Pons (tissue), 1 donor: Measurements from ENCODE around the gene PARS2.

Experiments
- DNase-seq: peaks from one replicate; pipeline ENCODE4 v3.0.0-alpha.2; 2016; ENCODE audit warnings: low spot score

The PARS2 gene

DNA sequence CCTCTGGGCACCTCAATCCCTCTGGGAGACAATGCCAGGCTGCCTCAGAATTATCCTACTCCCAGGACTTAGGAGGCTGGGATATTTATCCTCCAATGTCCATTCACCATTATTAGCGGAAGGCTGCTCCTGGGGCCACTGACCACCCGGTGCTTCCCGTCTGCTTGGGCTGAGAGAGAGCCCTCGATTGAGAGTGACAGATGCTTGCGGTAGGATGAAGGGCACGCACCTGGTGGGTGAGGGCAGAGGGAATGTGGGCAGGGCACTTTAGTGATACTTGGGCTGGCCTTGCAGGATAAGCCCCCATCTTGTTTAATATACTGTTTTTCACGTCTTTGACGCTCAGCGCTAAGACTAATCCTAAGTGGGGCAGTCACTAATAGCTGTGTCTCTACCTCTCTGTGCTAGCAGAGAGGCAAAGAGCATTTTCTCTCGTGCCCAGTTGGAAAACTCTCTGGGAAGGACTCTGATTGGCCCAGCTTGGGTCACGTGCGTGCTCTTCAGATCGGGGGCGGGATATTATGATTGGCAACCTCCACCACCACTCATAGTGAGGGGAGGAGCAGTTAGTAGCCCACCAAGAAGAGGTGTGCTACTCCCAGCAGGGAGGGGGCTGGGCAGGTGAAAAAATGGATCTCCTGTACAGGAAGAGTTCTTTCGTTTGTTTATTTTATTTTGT, 10.6 kb upstream of the PARS2 start:
- no peak for DNase-seq

DNA sequence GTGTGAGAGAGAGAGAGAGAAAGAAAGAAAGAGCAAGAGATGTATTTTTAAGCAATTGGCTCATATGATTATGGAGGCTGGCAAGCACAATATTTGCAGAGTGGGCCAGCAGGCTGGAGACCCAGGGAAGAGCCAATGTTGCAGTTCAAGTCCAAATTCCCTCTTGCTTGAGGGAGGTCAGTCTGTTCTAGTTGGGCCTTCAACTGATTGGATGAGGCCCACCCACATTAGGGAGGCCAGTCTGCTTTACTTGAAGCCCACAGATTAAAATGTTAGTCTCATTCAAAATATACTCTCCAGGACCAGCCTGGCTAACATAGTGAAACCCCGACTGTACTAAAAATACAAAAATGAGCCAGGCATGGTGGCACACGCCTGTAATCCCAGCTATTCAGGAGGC, 8.6 kb upstream of the PARS2 start:
- no peak for DNase-seq

DNA sequence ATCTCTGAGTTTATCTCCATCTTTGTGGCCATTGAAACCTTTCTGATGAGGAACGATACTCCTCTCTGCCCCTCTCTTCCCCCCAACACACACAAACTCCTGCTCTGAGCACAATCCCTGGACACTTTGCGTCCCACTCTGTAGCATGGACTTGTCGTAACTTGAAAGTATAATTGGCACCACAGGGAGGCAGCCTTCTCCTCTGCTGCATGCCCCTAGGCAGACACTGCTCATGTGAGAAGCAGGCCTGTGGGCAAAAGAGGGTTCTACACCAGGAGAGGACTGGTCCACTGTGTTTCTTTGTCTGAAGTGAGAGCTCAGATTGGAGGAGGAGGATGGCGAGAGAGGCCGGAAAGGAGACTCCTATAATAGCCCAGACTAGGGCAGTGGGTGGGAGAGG, 3.8 kb upstream of the PARS2 start:
- DNase-seq: no peak

GRCh38 chr1:54767526-54767925, 3.2 kb upstream of the PARS2 start:
- DNase-seq: no peak

- no peak for DNase-seq
Observed at GRCh38 chr1:54766726-54767125, 2.4 kb upstream of the PARS2 start.

GRCh38 chr1:54764922-54765561, 719 bp upstream of the PARS2 start:
- DNase-seq: no peak

- DNase-seq: no peak
Observed at GRCh38 chr1:54763816-54764132, 549 bp downstream of the PARS2 start.

GRCh38 chr1:54758678-54759348, 5.5 kb downstream of the PARS2 start:
- no peak for DNase-seq

GRCh38 chr1:54757833-54758232, 6.5 kb downstream of the PARS2 start:
- DNase-seq: no peak

GRCh38 chr1:54754486-54755285, 9.6 kb downstream of the PARS2 start:
- DNase-seq: no peak

DNA sequence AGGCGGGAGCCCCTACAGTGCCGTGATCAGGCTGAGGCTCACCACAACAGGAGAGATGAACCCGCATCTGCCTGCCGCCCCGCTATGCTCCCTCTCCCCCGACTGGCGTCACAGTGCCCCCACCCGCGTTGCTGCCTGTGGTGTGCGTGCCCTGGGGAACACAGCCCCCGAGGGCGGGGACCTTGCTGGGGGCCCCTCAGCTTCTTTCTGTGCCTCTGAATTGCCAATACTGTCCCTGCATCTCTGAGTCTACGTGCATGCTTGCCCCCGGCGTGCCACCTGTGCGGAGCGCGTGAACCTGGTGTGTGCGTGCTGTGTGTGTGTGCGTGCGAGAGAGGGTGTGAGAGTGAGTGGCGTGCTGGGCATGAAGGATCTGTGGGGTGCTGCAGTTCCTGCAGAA, 10.3 kb downstream of the PARS2 start:
- no peak for DNase-seq

DNA sequence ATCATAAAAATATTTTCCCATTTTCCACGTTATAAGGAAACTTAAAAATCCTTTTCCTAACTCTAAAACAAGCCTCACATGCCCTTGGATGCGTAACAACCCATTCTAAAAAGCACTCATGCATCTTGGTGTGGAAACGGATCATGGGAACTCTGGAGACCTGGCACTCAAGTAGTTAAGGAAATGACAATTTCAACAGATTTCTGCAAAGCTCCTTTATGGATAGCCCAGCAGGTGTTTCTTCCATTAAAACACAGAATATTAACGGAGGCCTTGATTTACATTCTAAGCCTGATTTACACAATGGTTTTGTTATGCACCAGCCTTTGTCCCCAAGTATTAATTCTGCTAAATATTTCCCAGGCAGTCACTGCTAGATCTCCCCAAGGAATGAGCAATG, 12.9 kb downstream of the PARS2 start:
- DNase-seq: no peak

DNA sequence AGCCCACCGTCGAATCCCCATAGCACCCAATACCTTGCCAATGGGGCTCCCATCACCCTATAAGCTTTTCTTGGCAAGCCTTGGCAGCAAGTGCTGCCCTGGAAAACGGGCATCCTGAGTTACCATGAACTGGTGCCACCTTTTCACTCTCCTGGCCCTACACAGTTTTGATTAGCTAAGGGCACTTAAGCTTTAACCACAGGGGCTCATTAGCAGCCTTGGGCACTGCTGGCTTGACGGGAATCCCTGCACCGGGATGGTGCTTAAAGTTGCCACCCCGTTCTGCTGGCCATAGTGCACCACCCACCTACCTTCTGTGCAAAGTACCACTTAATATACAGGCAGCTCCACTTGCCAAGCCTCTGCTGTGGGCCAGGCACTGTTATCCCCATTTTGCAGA, 13.7 kb downstream of the PARS2 start:
- no peak for DNase-seq

- no peak for DNase-seq
Observed at GRCh38 chr1:54748094-54748835, 16.1 kb downstream of the PARS2 start.

DNA sequence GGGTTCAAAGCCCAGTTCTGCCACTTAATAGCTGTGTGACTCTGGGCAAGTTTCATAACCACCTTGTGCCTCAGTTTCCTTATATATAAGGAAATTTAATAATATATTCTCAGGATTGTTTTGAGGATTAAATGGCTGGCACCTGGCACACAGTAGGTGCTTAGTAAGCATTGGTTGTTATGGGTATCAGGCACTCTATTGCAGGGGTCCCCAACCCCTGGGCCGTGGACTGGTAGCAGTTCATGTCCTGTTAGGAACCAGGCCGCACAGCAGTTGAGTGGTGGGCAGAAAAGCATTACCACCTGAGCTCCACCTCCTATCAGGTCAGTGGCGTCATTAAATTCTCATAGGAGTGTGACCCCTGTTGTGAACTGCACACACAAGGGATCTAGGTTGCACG, 18.5 kb downstream of the PARS2 start:
- DNase-seq: no peak

DNA sequence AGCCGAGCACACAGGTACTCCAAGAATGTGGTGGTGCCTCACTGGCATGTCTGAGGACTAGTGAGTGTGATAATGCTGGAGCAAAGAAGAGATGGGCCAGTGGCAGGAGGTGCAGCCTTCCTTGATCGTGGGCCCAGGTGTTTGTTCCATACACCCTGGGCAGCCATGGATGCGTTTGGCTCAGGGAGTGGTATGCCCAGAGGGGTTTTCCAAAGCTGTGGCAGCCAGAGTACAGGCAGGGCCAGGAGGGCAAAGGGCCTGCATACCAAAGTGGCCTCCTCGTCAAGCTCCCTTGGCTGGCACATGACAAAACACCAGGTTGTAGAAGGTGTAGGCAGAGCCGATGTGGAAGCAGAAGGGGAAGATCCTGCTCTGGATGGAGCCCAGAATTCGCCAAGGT, 19.0 kb downstream of the PARS2 start:
- DNase-seq: no peak

GRCh38 chr1:54744696-54745095, 19.6 kb downstream of the PARS2 start:
- DNase-seq: no peak

DNA sequence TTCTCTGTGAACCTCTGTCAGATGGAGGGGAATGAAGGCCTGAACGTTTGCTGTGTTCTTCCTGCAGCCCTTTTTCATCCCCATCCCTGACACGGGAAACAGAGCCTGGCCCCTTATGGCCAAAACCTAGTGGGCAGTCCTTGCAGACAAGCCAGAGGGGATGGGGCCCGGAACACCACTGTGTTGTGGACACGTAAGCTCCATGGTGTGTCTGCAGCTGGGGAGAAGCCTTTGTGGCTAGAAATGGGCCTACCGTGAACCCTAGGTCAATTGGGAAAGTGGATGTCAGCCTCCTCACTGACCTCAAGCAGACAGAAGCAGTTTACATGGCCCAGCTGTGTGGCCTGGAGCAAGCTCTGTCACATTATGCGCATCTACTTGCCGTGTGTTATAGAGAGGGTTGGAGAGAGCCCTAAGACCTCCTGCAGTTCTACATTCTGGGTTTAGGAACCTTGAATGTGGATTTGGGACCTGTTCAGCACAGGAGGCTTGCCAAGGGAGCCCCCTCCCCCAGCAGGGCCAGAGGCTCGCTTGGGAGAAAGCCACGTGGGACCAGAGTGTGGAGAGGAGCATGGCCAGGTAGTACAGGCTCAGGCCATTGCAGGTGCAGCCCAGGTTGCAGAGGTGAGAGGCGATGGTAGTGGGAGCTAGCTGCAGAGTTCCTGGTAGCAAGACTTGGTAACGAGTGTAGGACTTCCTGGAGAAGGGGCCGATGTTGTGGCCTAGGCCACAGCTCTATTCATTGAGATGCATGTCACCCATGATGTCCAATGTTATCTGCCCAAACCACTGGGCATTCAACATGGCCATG, 20.7 kb downstream of the PARS2 start:
- DNase-seq: no peak

DNA sequence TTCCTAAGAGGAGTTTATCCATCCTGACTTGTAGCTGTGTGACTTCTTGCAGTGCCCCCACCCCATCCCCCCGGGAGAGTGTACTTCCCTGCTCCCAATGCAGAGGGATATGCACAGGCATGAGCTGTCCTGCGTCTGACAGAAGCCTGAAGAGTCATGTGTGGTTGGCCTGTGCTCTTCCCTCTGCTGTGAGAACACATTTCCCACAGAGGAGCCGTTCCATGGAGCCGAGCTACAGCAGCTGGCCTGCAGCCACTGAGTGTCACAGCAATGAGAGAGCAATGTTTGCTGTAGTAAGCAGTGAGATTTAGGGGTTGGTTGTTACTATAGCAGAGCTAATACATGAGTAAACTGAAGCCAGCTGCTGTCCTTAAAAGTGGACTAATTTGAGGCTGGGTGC, 22.0 kb downstream of the PARS2 start:
- no peak for DNase-seq

DNA sequence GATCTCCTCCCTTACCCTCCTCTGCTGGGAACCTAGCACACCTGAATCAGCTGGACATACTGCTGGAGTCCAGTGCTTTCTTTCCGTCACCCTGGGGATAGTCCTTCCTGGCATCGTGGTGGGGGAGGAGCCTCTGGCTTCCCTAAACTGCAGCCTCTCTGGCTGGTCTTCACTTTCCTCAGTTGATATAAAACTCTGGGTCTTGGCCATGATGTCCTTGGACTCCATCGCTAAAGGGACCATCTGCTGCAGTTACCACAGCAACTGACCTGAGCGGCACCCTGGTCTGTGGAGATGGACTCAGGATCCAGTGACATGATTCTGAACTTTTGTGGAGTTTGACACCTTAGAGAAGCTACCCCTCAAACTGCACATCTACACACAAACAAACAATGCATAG, 22.8 kb downstream of the PARS2 start:
- DNase-seq: no peak

- no peak for DNase-seq
Observed at GRCh38 chr1:54738244-54738643, 26.1 kb downstream of the PARS2 start.
